ENCODE data around the gene ATP6V1C2.

- TF ChIP-seq CTCF (conservative IDR thresholded peaks at IDR 0.05) (no peak), ZFX (IDR thresholded peaks at IDR 0.05) (peak; percentile 87)
These were observed 91.1 kb downstream of the ATP6V1C2 start, which contains the start of gene PDIA6 for GRCh38 chr2:10812362-10813162.
